HG03064 (cell line): ENCODE results near the gene TLK1.
A peak's percentile ranks its signal among the peaks of the same experiment; 100 is the strongest.

ENCODE experiments used
- ATAC-seq: cut with Tn5 transposase; IDR thresholded peaks from one replicate; pipeline ENCODE4 v1.9.1; 2021; ENCODE audit warnings: low read depth; ENCODE audit not compliant: unreplicated experiment

Gene TLK1

GRCh38 chr2:170971071-170971470, 189.6 kb downstream of the TLK1 start:
- no peak for ATAC-seq

- no peak for ATAC-seq
Observed at GRCh38 chr2:170969872-170970496, 190.7 kb downstream of the TLK1 start.

GRCh38 chr2:170969030-170969429, 191.7 kb downstream of the TLK1 start:
- no peak for ATAC-seq

- ATAC-seq, result no peak
Observed at GRCh38 chr2:170968205-170969003, 192.3 kb downstream of the TLK1 start.

- no peak for ATAC-seq
Observed at GRCh38 chr2:170967553-170967952, 193.1 kb downstream of the TLK1 start.

- no peak for ATAC-seq
Observed at GRCh38 chr2:170966648-170967396, 193.9 kb downstream of the TLK1 start.

GRCh38 chr2:170965446-170966225, 195.1 kb downstream of the TLK1 start:
- no peak for ATAC-seq

GRCh38 chr2:170963386-170963785, 197.3 kb downstream of the TLK1 start:
- ATAC-seq, result no peak

GRCh38 chr2:170953941-170954340, 206.8 kb downstream of the TLK1 start:
- ATAC-seq, result no peak

GRCh38 chr2:170950221-170950761, 210.4 kb downstream of the TLK1 start:
- peak; percentile 83 for ATAC-seq

- no peak for ATAC-seq
Observed at GRCh38 chr2:170949415-170949814, 211.3 kb downstream of the TLK1 start.

GRCh38 chr2:170944545-170944944, 216.1 kb downstream of the TLK1 start:
- ATAC-seq, result no peak

GRCh38 chr2:170943596-170943995, 217.1 kb downstream of the TLK1 start:
- ATAC-seq, result no peak

GRCh38 chr2:170943041-170943440, 217.7 kb downstream of the TLK1 start:
- ATAC-seq, result no peak

- ATAC-seq, result no peak
Observed at GRCh38 chr2:170942615-170943014, 218.1 kb downstream of the TLK1 start.
